ENCODE results near the gene SPINT3. TPM values are rescaled to one million over a fixed set of nuclear protein-coding genes. Genes with fewer than 3 reads are reported as not detected.

SPINT3 gene
- total RNA-seq (2014; rRNA removed; shearing (Covaris generic)): not detected in 2 replicates

- in situ Hi-C loops (cut with HindIII; ENCODE audit: low sequenced_read_pairs): no loop called here
- DNase-seq (ENCODE audit: low spot score): no peak
Observed at GRCh38 chr20:45515147-45515913, at the start of gene SPINT3. Gene SPINT3, minus strand, starts transcription at chr20:45515622. Its CDS starts 14 bp downstream, at chr20:45515608.

GRCh38 chr20:45564760-45565276, 49.4 kb upstream of the SPINT3 start:
- in situ Hi-C loops (cut with HindIII; ENCODE audit: low sequenced_read_pairs): no loop called here

GRCh38 chr20:45555198-45555597, 39.8 kb upstream of the SPINT3 start:
- in situ Hi-C loops (cut with HindIII; ENCODE audit: low sequenced_read_pairs): no loop called here
- no peak for DNase-seq (ENCODE audit: low spot score)

More at GRCh38 chr20:45564760-45565276, 49.4 kb upstream of the SPINT3 start:
- DNase-seq (ENCODE audit: low spot score): no peak

- in situ Hi-C loops (cut with HindIII; ENCODE audit: low sequenced_read_pairs): no loop called here
- no peak for DNase-seq (ENCODE audit: low spot score)
Observed at GRCh38 chr20:45552456-45552855, 37.0 kb upstream of the SPINT3 start.

- in situ Hi-C loops (cut with HindIII; ENCODE audit: low sequenced_read_pairs): no loop called here
- DNase-seq (ENCODE audit: low spot score): no peak
Observed at GRCh38 chr20:45550765-45551164, 35.3 kb upstream of the SPINT3 start.

GRCh38 chr20:45548410-45548809, 33.0 kb upstream of the SPINT3 start:
- in situ Hi-C loops (cut with HindIII; ENCODE audit: low sequenced_read_pairs): no loop called here

GRCh38 chr20:45547206-45547770, 31.9 kb upstream of the SPINT3 start, which contains the start of gene EPPIN:
Gene EPPIN, minus strand, starts transcription at chr20:45547401. Its CDS starts 44 bp downstream, at chr20:45547357.
- no peak for DNase-seq (ENCODE audit: low spot score)
- in situ Hi-C loops (cut with HindIII; ENCODE audit: low sequenced_read_pairs): no loop called here

More at GRCh38 chr20:45548410-45548809, 33.0 kb upstream of the SPINT3 start:
- DNase-seq (ENCODE audit: low spot score): no peak

GRCh38 chr20:45545754-45546453, 30.5 kb upstream of the SPINT3 start:
- peak; percentile 10 for DNase-seq (ENCODE audit: low spot score)
- in situ Hi-C loops (cut with HindIII; ENCODE audit: low sequenced_read_pairs): no loop called here

GRCh38 chr20:45545351-45545750, 29.9 kb upstream of the SPINT3 start:
- DNase-seq (ENCODE audit: low spot score): no peak
- in situ Hi-C loops (cut with HindIII; ENCODE audit: low sequenced_read_pairs): no loop called here

- in situ Hi-C loops (cut with HindIII; ENCODE audit: low sequenced_read_pairs): no loop called here
Observed at GRCh38 chr20:45539382-45539781, 24.0 kb upstream of the SPINT3 start, which contains the start of gene WFDC6. Gene WFDC6, minus strand, starts transcription at chr20:45539482. Its CDS starts 75 bp downstream, at chr20:45539407.

GRCh38 chr20:45538209-45538799, 22.9 kb upstream of the SPINT3 start:
- no peak for DNase-seq (ENCODE audit: low spot score)
- in situ Hi-C loops (cut with HindIII; ENCODE audit: low sequenced_read_pairs): no loop called here

More at GRCh38 chr20:45539382-45539781, 24.0 kb upstream of the SPINT3 start, which contains the start of gene WFDC6:
- no peak for DNase-seq (ENCODE audit: low spot score)

GRCh38 chr20:45527294-45527693, 11.9 kb upstream of the SPINT3 start:
- no peak for DNase-seq (ENCODE audit: low spot score)
- in situ Hi-C loops (cut with HindIII; ENCODE audit: low sequenced_read_pairs): no loop called here

GRCh38 chr20:45523821-45524220, 8.4 kb upstream of the SPINT3 start:
- DNase-seq (ENCODE audit: low spot score): no peak
- in situ Hi-C loops (cut with HindIII; ENCODE audit: low sequenced_read_pairs): no loop called here

- DNase-seq (ENCODE audit: low spot score): no peak
- in situ Hi-C loops (cut with HindIII; ENCODE audit: low sequenced_read_pairs): no loop called here
Observed at GRCh38 chr20:45518282-45518681, 2.9 kb upstream of the SPINT3 start.

GRCh38 chr20:45510242-45510862, 5.1 kb downstream of the SPINT3 start:
- no peak for DNase-seq (ENCODE audit: low spot score)
- in situ Hi-C loops (cut with HindIII; ENCODE audit: low sequenced_read_pairs): no loop called here

GRCh38 chr20:45509091-45509490, 6.3 kb downstream of the SPINT3 start:
- in situ Hi-C loops (cut with HindIII; ENCODE audit: low sequenced_read_pairs): no loop called here
- no peak for DNase-seq (ENCODE audit: low spot score)

- DNase-seq (ENCODE audit: low spot score): no peak
- in situ Hi-C loops (cut with HindIII; ENCODE audit: low sequenced_read_pairs): no loop called here
Observed at GRCh38 chr20:45508068-45508886, 7.1 kb downstream of the SPINT3 start.
